Measurements from ENCODE around the gene SDK2.
A peak's percentile ranks its signal among the peaks of the same experiment; 100 is the strongest.

SDK2 gene

GRCh38 chr17:73308017-73308823 is 336.0 kb downstream of the SDK2 start:
- H3K4me3 ChIP-seq (ENCODE audit: low read length), result peak overlapping the region; percentile 39
- peak; percentile 75 for DNase-seq (ENCODE audit: low read depth)
- TF ChIP-seq CTCF (conservative IDR thresholded peaks at IDR 0.05; ENCODE audit: low read length), result no peak

GRCh38 chr17:73307130-73307529 is 337.1 kb downstream of the SDK2 start:
- no peak for TF ChIP-seq CTCF (conservative IDR thresholded peaks at IDR 0.05; ENCODE audit: low read length)
- H3K4me3 ChIP-seq (ENCODE audit: low read length), result no peak overlapping the region
- no peak for DNase-seq (ENCODE audit: low read depth)

- peak overlapping the region; percentile 58; the same call in 1 of the 2 replicates for H3K4me3 ChIP-seq (ENCODE audit: low read length)
- no peak for DNase-seq (ENCODE audit: low read depth)
- no peak for TF ChIP-seq CTCF (conservative IDR thresholded peaks at IDR 0.05; ENCODE audit: low read length)
These were observed 338.1 kb downstream of the SDK2 start for GRCh38 chr17:73305845-73306836.

- TF ChIP-seq CTCF (conservative IDR thresholded peaks at IDR 0.05; ENCODE audit: low read length), result peak; percentile 33
- H3K4me3 ChIP-seq (ENCODE audit: low read length), result peak overlapping the region; percentile 58
- DNase-seq (ENCODE audit: low read depth), result peak; percentile 84
These were observed 339.1 kb downstream of the SDK2 start for GRCh38 chr17:73304971-73305812.

GRCh38 chr17:73304438-73304837 is 339.8 kb downstream of the SDK2 start:
- H3K4me3 ChIP-seq (ENCODE audit: low read length), result peak overlapping the region; percentile 58
- TF ChIP-seq CTCF (conservative IDR thresholded peaks at IDR 0.05; ENCODE audit: low read length), result no peak
- DNase-seq (ENCODE audit: low read depth), result no peak

- no peak overlapping the region for H3K4me3 ChIP-seq (ENCODE audit: low read length)
- DNase-seq (ENCODE audit: low read depth), result peak; percentile 87
- TF ChIP-seq CTCF (conservative IDR thresholded peaks at IDR 0.05; ENCODE audit: low read length), result no peak
These were observed 342.1 kb downstream of the SDK2 start for GRCh38 chr17:73302189-73302588.
